BLaER1 (cell line): Measurements from ENCODE around the gene GET4.
A peak's percentile ranks its signal among the peaks of the same experiment; 100 is the strongest.
"Not testable (repeated sequence)": the region's sequence is repeated elsewhere in the genome, so short reads cannot be mapped to it uniquely, and the experiment has no call there.

Experiments
- H3K27ac ChIP-seq: shearing (Covaris generic); formaldehyde crosslinking; 2 replicates; pipeline ENCODE4 v1.8.1; 2022
- H3K27me3 ChIP-seq: shearing (Covaris generic); formaldehyde crosslinking; 2 replicates; pipeline ENCODE4 v1.8.1; 2022
- H3K36me3 ChIP-seq: shearing (Covaris generic); formaldehyde crosslinking; 2 replicates; pipeline ENCODE4 v1.8.1; 2022
- H3K4me1 ChIP-seq: shearing (Covaris generic); formaldehyde crosslinking; 2 replicates; pipeline ENCODE4 v1.8.1; 2022
- H3K4me2 ChIP-seq: shearing (Covaris generic); formaldehyde crosslinking; 2 replicates; pipeline ENCODE4 v1.8.1; 2022
- H3K4me3 ChIP-seq: shearing (Covaris generic); formaldehyde crosslinking; 2 replicates; pipeline ENCODE4 v1.8.1; 2022
- H3K9ac ChIP-seq: shearing (Covaris generic); formaldehyde crosslinking; 2 replicates; pipeline ENCODE4 v1.8.1; 2022
- H3K9me3 ChIP-seq: shearing (Covaris generic); formaldehyde crosslinking; 2 replicates; pipeline ENCODE4 v1.8.1; 2022
- H4K20me1 ChIP-seq: shearing (Covaris generic); formaldehyde crosslinking; 2 replicates; pipeline ENCODE4 v1.8.1; 2022
- Cebpa-rat ChIP-seq: shearing (Covaris generic); IDR thresholded peaks from 2 replicates; pipeline ENCODE4 v1.8.1; 2022

The GET4 gene

DNA sequence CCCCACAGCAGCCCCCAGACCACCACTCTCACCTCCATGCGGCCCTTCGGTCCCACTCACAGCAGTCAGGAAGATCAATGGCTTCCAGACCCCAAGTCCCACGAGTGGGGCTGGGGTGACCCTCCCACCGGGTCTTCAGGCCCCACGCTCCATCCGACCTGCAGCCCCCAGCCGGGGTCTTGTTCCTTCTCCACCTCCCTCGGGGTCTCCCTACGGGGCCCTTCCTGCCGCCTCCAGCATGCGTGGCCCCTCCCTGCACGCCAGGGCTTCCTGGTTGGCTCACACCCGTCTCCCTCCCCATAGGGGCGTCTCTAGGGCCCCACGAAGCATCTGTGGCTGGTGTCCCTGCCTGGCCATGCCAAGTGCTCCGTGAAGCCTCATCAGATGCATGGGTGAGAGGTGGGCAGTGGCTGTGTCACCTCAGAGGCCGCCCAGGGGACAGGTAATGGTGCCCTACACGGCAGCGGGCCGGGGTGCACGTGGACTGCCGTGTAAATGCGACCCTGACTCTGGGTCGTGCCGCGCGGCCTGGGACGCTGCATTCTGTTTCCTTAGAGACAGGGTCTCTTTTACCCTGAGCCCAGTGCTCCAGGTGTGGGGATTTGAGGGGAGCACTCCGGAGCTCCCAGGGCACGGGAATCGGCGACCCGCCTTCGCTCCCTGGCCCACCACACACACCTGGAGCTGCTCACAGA, 58.3 kb downstream of the GET4 start:
- peaks cover 29% of the 10 kb centered on the region; the same call in 1 of the 2 replicates for H3K36me3 ChIP-seq

DNA sequence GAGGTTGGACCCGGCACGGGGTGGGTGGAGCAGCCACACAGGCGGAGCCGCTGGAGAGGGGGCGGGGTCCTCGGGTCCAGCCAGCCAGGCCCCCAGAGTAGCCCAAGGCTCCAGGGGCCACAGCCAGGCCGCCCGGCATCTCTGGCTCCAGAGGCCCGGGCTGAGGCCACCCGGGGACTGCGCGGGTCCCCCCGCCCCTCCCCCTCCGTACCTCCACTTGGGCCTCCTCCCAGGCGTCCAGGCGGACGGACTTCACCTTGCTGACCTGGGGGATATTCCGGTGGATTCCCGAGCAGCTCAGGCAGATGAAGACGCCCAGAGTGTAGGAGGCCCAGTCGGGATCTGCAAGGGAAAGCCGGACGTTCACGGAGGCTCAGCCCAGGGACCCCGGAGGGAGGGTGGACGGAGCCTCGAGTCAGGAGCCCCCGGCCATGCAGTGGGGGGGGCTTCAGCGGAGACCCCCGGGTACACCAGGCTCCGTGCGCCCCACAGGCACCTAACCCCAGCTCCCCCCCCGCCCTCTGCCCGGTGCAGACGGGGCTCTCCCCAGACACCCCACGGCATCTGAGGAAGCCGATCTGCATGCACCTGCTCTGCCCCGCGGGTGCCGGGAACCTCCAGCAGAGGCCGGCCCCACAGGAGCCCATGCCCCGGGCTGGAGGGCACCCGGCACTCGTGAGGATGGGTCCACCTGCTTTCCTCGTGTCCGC, 59.0 kb downstream of the GET4 start:
- H3K4me3 ChIP-seq = no peak overlapping the region
- H3K4me2 ChIP-seq = peak overlapping the region; percentile 77
- H3K9ac ChIP-seq = no peak overlapping the region
- TF ChIP-seq Cebpa-rat = no peak
- peaks cover 65% of the 10 kb centered on the region for H3K4me1 ChIP-seq
- H3K9me3 ChIP-seq = peaks cover 6% of the 10 kb centered on the region; the same call in 1 of the 2 replicates
- H4K20me1 ChIP-seq = peaks cover 39% of the 10 kb centered on the region
- no peak overlapping the region for H3K27ac ChIP-seq
- H3K36me3 ChIP-seq = peaks cover 36% of the 10 kb centered on the region; the same call in 1 of the 2 replicates
- H3K27me3 ChIP-seq = no peaks in the 10 kb centered on the region

More for the DNA sequence above, 58.3 kb downstream of the GET4 start:
- H4K20me1 ChIP-seq = peaks cover 34% of the 10 kb centered on the region
- H3K9ac ChIP-seq = no peak overlapping the region
- H3K27ac ChIP-seq = 0 out of 2 replicates have a peak overlapping the region, but pooled peaks have one; percentile 38
- no peak for TF ChIP-seq Cebpa-rat
- H3K27me3 ChIP-seq = no peaks in the 10 kb centered on the region
- no peak overlapping the region for H3K4me3 ChIP-seq
- H3K9me3 ChIP-seq = no peaks in the 10 kb centered on the region
- H3K4me2 ChIP-seq = peak overlapping the region; percentile 77
- H3K4me1 ChIP-seq = peaks cover 72% of the 10 kb centered on the region

DNA sequence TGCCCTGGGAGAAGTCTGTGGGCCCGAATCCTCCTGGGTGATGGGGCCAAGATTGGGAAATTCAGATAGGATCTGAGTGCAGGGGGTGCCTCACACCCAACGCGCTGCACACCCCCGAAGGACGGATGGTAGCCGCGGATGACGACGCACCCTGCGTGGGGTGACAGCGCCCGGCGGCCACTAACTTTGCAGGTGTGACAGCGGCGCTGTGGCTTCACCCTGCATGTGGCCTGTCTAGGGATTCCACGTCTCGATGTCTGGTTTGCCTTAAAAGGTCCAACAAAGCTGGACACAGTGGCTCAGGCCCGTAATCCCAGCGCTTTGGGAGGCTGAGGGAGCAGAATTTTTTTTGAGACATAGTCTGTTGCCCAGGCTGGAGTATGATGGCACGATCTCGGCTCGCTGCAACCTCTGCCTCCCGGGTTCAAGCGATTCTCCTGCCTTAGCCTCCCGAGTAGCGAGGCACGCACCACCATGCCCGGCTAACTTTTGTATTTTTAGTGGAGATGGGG, 59.6 kb downstream of the GET4 start:
- peaks cover 45% of the 10 kb centered on the region for H4K20me1 ChIP-seq
- H3K9me3 ChIP-seq = peaks cover 13% of the 10 kb centered on the region; the same call in 1 of the 2 replicates
- peaks cover 38% of the 10 kb centered on the region; the same call in 1 of the 2 replicates for H3K36me3 ChIP-seq
- H3K4me1 ChIP-seq = peaks cover 66% of the 10 kb centered on the region
- no peak for TF ChIP-seq Cebpa-rat
- peak overlapping the region; percentile 50; the same call in 1 of the 2 replicates for H3K27ac ChIP-seq
- no peak overlapping the region for H3K4me3 ChIP-seq
- H3K27me3 ChIP-seq = no peaks in the 10 kb centered on the region
- no peak overlapping the region for H3K9ac ChIP-seq
- H3K4me2 ChIP-seq = peak overlapping the region; percentile 77

DNA sequence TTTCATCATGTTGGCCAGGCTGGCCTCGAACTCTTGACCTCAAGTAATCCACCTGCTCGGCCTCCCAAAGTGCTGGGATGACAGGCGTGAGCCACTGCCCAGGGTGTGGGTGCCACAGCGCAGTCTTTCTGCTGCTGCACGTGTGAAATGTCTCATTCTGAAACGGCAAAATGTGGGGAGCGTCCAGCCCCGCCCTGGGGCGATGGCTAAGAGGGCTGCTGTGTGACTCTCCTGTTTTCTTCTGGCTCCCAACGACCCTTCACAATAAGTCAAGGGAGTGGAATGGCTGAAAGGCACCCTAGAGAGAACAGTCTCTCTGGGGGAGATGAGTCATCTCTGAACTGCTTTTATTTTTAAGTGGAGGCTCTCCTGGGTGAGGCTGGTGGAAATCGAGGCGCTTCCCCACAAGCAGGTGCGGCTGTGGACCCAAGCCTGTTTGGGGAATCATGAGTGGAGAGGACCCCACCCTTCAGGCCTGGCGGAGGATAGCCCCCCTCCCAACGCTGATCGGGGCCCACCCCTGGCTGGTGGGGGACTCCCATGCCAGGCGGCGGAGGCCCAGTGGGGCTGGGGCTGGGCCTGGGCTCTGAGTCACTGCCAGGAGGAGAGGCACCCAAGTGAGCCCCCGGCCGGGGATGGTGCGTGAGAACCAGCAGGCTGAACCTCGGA, 60.2 kb downstream of the GET4 start:
- Histone ChIP-seq H3K4me3 (no peak overlapping the region), H3K36me3 (peaks cover 38% of the 10 kb centered on the region; the same call in 1 of the 2 replicates), H3K9ac (no peak overlapping the region)

DNA sequence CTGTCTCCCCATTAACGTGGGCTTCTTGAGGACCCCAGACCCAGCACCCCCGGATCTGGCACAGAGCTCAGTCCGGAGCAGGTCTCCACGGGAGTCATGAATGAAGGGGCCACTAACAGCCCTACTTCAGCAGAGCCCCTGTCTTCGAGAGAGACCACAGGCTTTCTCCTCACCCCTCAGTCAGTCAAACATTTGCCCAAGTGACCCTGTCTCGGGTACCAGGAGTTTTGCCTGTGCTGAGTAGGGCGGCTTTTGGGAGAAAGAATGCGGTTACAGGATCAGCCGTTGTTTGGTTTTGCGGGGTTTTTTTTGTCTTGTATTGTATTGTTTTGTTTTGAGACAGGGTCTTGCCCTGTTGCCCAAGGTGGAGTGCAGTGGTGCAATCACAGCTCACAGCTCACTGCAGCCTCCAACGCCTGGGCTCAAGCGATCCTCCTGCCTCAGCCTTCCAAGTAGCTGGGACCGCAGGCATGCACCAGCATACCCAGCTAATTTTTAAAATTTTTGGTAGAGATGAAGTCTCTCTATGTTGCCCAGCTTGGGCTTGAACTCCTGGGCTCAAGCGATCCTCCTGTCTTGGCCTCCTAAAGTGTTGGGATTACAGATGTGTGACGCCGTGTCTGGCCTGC, 61.6 kb downstream of the GET4 start:
- peaks cover 5% of the 10 kb centered on the region; the same call in 1 of the 2 replicates for H3K27me3 ChIP-seq
- TF ChIP-seq Cebpa-rat = no peak

More for the DNA sequence above, 60.2 kb downstream of the GET4 start:
- TF ChIP-seq Cebpa-rat = no peak
- no peaks in the 10 kb centered on the region; the same call in 1 of the 2 replicates for H3K27me3 ChIP-seq
- peak overlapping the region; percentile 50 for H3K27ac ChIP-seq
- H3K9me3 ChIP-seq = peaks cover 13% of the 10 kb centered on the region; the same call in 1 of the 2 replicates
- H3K4me1 ChIP-seq = peaks cover 63% of the 10 kb centered on the region
- peak overlapping the region; percentile 77 for H3K4me2 ChIP-seq
- H4K20me1 ChIP-seq = peaks cover 51% of the 10 kb centered on the region

DNA sequence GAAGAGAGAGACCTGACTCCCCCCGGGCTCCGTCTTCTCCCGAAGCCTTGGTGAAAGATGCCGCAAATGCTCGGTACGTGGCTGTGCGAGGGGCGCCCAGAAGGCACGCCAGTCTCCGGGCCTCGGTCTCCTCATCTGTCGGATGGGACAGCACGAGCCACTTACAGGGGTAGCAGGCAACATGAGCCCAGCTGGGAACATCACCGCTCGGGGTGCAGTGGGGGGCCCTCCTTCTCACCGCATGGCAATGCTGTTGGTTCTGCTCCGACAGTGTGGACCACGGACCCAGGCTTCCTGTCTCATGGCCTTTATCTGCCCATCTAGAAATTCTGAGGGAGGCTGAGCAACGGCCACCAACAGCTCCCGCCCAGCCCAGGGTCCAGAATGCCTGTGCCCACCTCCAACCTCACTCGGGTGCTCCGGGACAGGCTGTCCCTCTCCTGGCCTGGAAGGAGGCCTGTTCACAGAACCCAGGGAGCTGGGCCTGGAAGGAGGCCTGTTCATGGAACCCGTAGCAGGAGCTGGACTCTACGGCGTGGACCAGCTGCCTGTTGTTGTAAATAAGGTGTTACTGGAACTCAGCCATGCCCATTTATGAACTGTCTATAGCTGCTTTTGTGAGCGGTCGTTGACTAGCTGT, 62.3 kb downstream of the GET4 start:
- H3K9me3 ChIP-seq = peaks cover 13% of the 10 kb centered on the region; the same call in 1 of the 2 replicates
- H3K27me3 ChIP-seq = peaks cover 6% of the 10 kb centered on the region; the same call in 1 of the 2 replicates
- peaks cover 58% of the 10 kb centered on the region for H4K20me1 ChIP-seq
- peaks cover 47% of the 10 kb centered on the region for H3K4me1 ChIP-seq
- TF ChIP-seq Cebpa-rat = no peak
- H3K36me3 ChIP-seq = peaks cover 31% of the 10 kb centered on the region; the same call in 1 of the 2 replicates
- no peak overlapping the region for H3K4me2 ChIP-seq
- H3K9ac ChIP-seq = no peak overlapping the region
- H3K27ac ChIP-seq = no peak overlapping the region
- H3K4me3 ChIP-seq = no peak overlapping the region

More for the DNA sequence above, 61.6 kb downstream of the GET4 start:
- Histone ChIP-seq H3K4me1 (peaks cover 49% of the 10 kb centered on the region), H3K9me3 (peaks cover 13% of the 10 kb centered on the region; the same call in 1 of the 2 replicates), H4K20me1 (peaks cover 58% of the 10 kb centered on the region), H3K4me3 (no peak overlapping the region), H3K9ac (no peak overlapping the region), H3K4me2 (no peak overlapping the region), H3K27ac (no peak overlapping the region), H3K36me3 (peaks cover 31% of the 10 kb centered on the region; the same call in 1 of the 2 replicates)

DNA sequence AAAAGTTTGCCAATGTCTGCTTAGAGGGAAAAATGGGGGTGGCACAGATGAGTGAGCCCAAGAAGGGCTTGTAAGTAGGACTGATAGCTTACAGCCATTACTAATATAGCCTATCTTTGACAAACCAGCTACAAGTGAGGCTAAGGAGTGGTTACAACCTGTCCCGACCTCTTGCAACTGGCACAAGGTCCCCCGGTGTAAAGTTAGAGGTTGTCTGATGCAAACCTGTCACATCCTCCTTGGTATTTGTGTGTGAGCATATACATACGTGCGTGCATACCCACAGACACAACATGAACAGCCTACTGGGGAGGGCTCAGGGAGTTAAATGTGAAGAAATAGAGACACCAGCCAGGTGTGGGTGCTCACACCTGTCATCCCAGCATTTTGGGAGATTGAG, 63.5 kb downstream of the GET4 start:
- peaks cover 27% of the 10 kb centered on the region; the same call in 1 of the 2 replicates for H3K36me3 ChIP-seq
- no peak for TF ChIP-seq Cebpa-rat
- peaks cover 41% of the 10 kb centered on the region for H3K4me1 ChIP-seq
- H3K9ac ChIP-seq = no peak overlapping the region
- H3K27ac ChIP-seq = no peak overlapping the region
- peaks cover 9% of the 10 kb centered on the region; the same call in 1 of the 2 replicates for H3K27me3 ChIP-seq
- peaks cover 66% of the 10 kb centered on the region for H4K20me1 ChIP-seq
- no peak overlapping the region for H3K4me2 ChIP-seq
- no peak overlapping the region for H3K4me3 ChIP-seq
- peaks cover 13% of the 10 kb centered on the region; the same call in 1 of the 2 replicates for H3K9me3 ChIP-seq

DNA sequence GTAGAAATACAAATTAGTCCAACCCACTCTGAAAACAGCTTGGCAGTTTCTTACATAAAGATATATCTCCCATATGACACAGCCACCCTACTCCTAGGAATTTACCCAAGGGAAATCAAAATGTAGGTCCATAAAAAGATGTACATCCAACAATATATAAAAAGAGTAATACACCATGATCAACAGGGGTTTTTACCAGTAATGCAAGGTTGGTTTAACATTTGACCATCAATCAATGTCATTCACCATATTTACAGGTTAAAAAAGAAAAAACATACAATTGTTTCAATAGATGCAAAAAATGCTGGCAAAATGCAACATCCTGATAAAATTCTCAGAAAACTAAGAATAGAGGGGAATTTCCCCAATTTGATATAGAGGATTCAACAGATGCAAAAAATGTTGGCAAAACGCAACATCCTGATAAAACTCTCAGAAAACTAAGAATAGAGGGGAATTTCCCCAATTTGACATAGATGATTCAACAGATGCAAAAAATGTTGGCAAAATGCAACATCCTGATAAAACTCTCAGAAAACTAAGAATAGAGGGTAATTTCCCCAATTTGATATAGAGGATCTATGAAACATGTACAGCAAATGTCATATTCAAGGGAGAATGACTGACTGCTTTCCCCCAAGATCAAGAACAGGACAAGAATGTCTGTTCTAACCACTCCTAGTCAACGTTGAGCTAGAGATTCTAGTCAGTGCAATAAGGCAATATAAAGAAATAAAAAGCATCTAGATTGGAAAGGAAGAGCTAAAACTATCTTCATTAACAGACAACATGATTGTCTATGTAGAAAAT, 64.5 kb downstream of the GET4 start:
- Histone ChIP-seq H3K4me3 (no peak overlapping the region), H3K27ac (no peak overlapping the region), H3K9ac (no peak overlapping the region), H4K20me1 (peaks cover 66% of the 10 kb centered on the region), H3K4me2 (peak overlapping the region; percentile 28; the same call in 1 of the 2 replicates), H3K36me3 (peaks cover 30% of the 10 kb centered on the region; the same call in 1 of the 2 replicates), H3K4me1 (peaks cover 31% of the 10 kb centered on the region), H3K9me3 (peaks cover 13% of the 10 kb centered on the region; the same call in 1 of the 2 replicates), H3K27me3 (peaks cover 9% of the 10 kb centered on the region; the same call in 1 of the 2 replicates)
- no peak for TF ChIP-seq Cebpa-rat

DNA sequence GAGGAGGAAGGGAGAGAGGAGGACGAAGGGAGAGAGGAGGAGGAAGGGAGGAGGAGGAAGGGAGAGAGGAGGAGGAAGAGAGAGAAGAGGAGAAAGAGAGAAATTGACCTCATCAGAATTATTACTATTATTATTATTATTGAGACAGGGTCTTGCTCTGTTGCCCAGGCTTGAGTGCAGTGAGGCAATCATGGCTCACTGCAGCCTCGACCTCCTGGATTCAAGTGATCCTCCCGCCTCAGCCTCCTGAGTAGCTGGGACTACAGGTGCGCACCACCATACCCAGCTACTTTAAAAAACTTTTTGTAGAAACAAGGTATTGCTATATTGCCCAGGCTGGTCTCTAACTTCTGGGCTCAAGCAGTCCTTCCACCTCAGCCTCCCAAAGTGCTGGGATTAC, 67.4 kb downstream of the GET4 start:
- not testable (repeated sequence) for H3K27ac ChIP-seq, H3K9ac ChIP-seq, H3K4me3 ChIP-seq, H3K27me3 ChIP-seq, H3K4me2 ChIP-seq
- peaks cover 27% of the 10 kb centered on the region; the same call in 1 of the 2 replicates for H3K36me3 ChIP-seq
- H3K4me1 ChIP-seq = peaks cover 11% of the 10 kb centered on the region; the same call in 1 of the 2 replicates
- peaks cover 58% of the 10 kb centered on the region for H4K20me1 ChIP-seq
- H3K9me3 ChIP-seq = peaks cover 13% of the 10 kb centered on the region; the same call in 1 of the 2 replicates
